ENCODE measurements around the gene PLAU.
"Not testable (repeated sequence)": the region's sequence is repeated elsewhere in the genome, so short reads cannot be mapped to it uniquely, and the experiment has no call there.

Gene PLAU

GRCh38 chr10:73898730-73899410, 12.1 kb upstream of the PLAU start:
- no peak for DNase-seq

GRCh38 chr10:73899423-73899822, 11.5 kb upstream of the PLAU start:
- DNase-seq = no peak

GRCh38 chr10:73900064-73900463, 10.9 kb upstream of the PLAU start:
- DNase-seq = no peak

GRCh38 chr10:73901261-73901660, 9.7 kb upstream of the PLAU start:
- DNase-seq = no peak

GRCh38 chr10:73902351-73902750, 8.6 kb upstream of the PLAU start:
- DNase-seq = no peak

GRCh38 chr10:73905256-73906020, 5.5 kb upstream of the PLAU start:
- DNase-seq = no peak

- no peak for DNase-seq
These were observed 4.1 kb upstream of the PLAU start for GRCh38 chr10:73906524-73907447.

GRCh38 chr10:73907841-73908517, 3.0 kb upstream of the PLAU start:
- no peak for DNase-seq

GRCh38 chr10:73908853-73909539, 1.9 kb upstream of the PLAU start:
- DNase-seq = no peak

GRCh38 chr10:73909540-73910115, 1.3 kb upstream of the PLAU start:
- no peak for DNase-seq

- no peak for DNase-seq
These were observed 550 bp upstream of the PLAU start for GRCh38 chr10:73910401-73910763.

- no peak for DNase-seq
These were observed 647 bp downstream of the PLAU start for GRCh38 chr10:73911553-73912004.

- no peak for DNase-seq
These were observed 3.1 kb downstream of the PLAU start for GRCh38 chr10:73914036-73914435.

- DNase-seq = no peak
These were observed 4.4 kb downstream of the PLAU start for GRCh38 chr10:73915206-73915851.

GRCh38 chr10:73916761-73917470, 6.0 kb downstream of the PLAU start:
- DNase-seq = no peak

GRCh38 chr10:73917566-73918305, 6.8 kb downstream of the PLAU start:
- DNase-seq = no peak

- not testable (repeated sequence) for DNase-seq
These were observed 8.5 kb downstream of the PLAU start for GRCh38 chr10:73919481-73919880.

GRCh38 chr10:73920089-73920488, 9.2 kb downstream of the PLAU start:
- no peak for DNase-seq

- no peak for DNase-seq
These were observed 11.3 kb downstream of the PLAU start for GRCh38 chr10:73922007-73922863.
